ENCODE results near the gene PLA2G4D. TPM values are rescaled to one million over a fixed set of nuclear protein-coding genes. Genes with fewer than 3 reads are reported as not detected.

PLA2G4D gene
- total RNA-seq, 2 experiments from 2014 or later = not detected

GRCh38 chr15:42066764-42067415, 27.5 kb downstream of the PLA2G4D start:
- CTCF ChIA-PET = interaction anchor here (0.8 to 1.7 kb wide), 4 partner anchors 18 to 72 kb away, joined by 3 to 4 read pairs (median 4); no protein-coding TSS in a partner anchor
- no peaks in the 10 kb centered on the region for H3K36me3 Mint-ChIP-seq (ENCODE audit: low read depth)
- no peak for DNase-seq
- no peak overlapping the region for H3K4me3 Mint-ChIP-seq
- peaks cover 2% of the 10 kb centered on the region for H3K9me3 Mint-ChIP-seq
- H3K27ac Mint-ChIP-seq = no peak overlapping the region
- peaks cover 9% of the 10 kb centered on the region for H3K27me3 Mint-ChIP-seq (ENCODE audit: low read depth)
- intact Hi-C loops (cut with micrococcal nuclease) = loop anchor here (1.0 kb wide), 2 partner anchors 67 to 403 kb away; no protein-coding TSS in a partner anchor
- H3K4me1 Mint-ChIP-seq (ENCODE audit: low read depth) = no peaks in the 10 kb centered on the region

DNA sequence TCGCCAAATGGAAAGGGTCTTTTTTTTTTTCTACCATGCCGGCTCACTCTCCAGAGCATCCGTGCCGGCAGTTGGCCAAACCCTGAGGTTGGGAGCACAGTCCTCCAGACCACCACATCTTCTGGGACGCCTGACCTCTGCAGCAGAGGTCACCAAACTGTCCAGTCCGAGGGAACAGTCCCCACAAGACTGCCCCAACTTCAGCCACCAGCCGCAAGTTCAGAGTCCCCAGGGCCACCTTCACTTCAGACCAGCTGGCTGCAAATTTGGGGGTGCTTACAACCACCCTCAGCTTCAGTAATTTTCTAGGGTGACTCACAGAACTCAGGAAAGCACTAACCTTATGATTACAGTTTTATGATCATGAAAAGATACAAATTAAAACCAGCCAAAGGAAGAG, 28.9 kb downstream of the PLA2G4D start:
- H3K36me3 Mint-ChIP-seq (ENCODE audit: low read depth) = no peaks in the 10 kb centered on the region
- peaks cover 2% of the 10 kb centered on the region for H3K9me3 Mint-ChIP-seq
- peaks cover 9% of the 10 kb centered on the region for H3K27me3 Mint-ChIP-seq (ENCODE audit: low read depth)
- DNase-seq = no peak
- no peak overlapping the region for H3K4me3 Mint-ChIP-seq
- intact Hi-C loops (cut with micrococcal nuclease) = no loop called here
- no peak overlapping the region for H3K27ac Mint-ChIP-seq
- H3K4me1 Mint-ChIP-seq (ENCODE audit: low read depth) = no peaks in the 10 kb centered on the region
- CTCF ChIA-PET = interaction anchor here (0.7 to 3.8 kb wide), 7 partner anchors 21 to 160 kb away, joined by 3 to 33 read pairs (median 4); no protein-coding TSS in a partner anchor

GRCh38 chr15:42065033-42065432, 29.3 kb downstream of the PLA2G4D start:
- CTCF ChIA-PET = interaction anchor here (0.6 to 3.8 kb wide), 7 partner anchors 11 to 1005 kb away, joined by 3 to 33 read pairs (median 3); no protein-coding TSS in a partner anchor
- no peaks in the 10 kb centered on the region for H3K4me1 Mint-ChIP-seq (ENCODE audit: low read depth)
- no peak overlapping the region for H3K4me3 Mint-ChIP-seq
- H3K9me3 Mint-ChIP-seq = peaks cover 2% of the 10 kb centered on the region
- intact Hi-C loops (cut with micrococcal nuclease) = no loop called here
- H3K27me3 Mint-ChIP-seq (ENCODE audit: low read depth) = peaks cover 9% of the 10 kb centered on the region
- H3K27ac Mint-ChIP-seq = no peak overlapping the region
- no peaks in the 10 kb centered on the region for H3K36me3 Mint-ChIP-seq (ENCODE audit: low read depth)
- no peak for DNase-seq

DNA sequence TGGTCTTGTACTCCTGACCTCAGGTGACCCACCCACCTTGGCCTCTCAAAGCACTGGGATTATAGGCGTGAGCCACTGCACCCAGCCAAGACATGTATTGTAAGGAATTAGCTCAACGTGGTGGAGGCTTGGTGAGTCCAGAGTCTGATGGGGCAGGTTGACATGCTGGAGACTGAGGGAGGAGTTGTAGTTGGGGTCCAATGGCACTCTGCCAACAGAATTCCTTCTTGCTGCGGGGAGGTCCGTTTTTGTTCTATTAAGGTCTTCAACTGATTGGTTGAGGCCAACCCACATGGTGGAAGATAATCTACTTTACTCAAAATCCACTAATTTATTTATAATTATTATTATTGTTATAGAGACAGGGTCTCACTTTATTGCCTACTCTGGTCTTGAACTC, 30.1 kb downstream of the PLA2G4D start:
- H3K4me3 Mint-ChIP-seq = no peak overlapping the region
- peaks cover 9% of the 10 kb centered on the region for H3K27me3 Mint-ChIP-seq (ENCODE audit: low read depth)
- H3K9me3 Mint-ChIP-seq = peaks cover 2% of the 10 kb centered on the region
- DNase-seq = no peak
- no peaks in the 10 kb centered on the region for H3K4me1 Mint-ChIP-seq (ENCODE audit: low read depth)
- H3K27ac Mint-ChIP-seq = no peak overlapping the region
- H3K36me3 Mint-ChIP-seq (ENCODE audit: low read depth) = no peaks in the 10 kb centered on the region
- CTCF ChIA-PET = interaction anchor here (0.7 to 3.8 kb wide), 6 partner anchors 10 to 75 kb away, joined by 3 to 33 read pairs (median 3); no protein-coding TSS in a partner anchor
- intact Hi-C loops (cut with micrococcal nuclease) = no loop called here

GRCh38 chr15:42063122-42063848, 31.1 kb downstream of the PLA2G4D start:
- intact Hi-C loops (cut with micrococcal nuclease) = no loop called here
- peaks cover 2% of the 10 kb centered on the region for H3K9me3 Mint-ChIP-seq
- no peaks in the 10 kb centered on the region for H3K36me3 Mint-ChIP-seq (ENCODE audit: low read depth)
- H3K4me1 Mint-ChIP-seq (ENCODE audit: low read depth) = no peaks in the 10 kb centered on the region
- CTCF ChIA-PET = interaction anchor here (1.0 to 3.8 kb wide), 8 partner anchors 9 to 290 kb away, joined by 3 to 33 read pairs (median 3); no protein-coding TSS in a partner anchor
- no peak overlapping the region for H3K4me3 Mint-ChIP-seq
- no peak overlapping the region for H3K27ac Mint-ChIP-seq
- peaks cover 9% of the 10 kb centered on the region for H3K27me3 Mint-ChIP-seq (ENCODE audit: low read depth)
- DNase-seq = no peak

GRCh38 chr15:42062284-42062806, 32.0 kb downstream of the PLA2G4D start:
- Mint-ChIP-seq H3K9me3 (no peaks in the 10 kb centered on the region), H3K4me1 (ENCODE audit: low read depth) (peaks cover 5% of the 10 kb centered on the region), H3K27me3 (ENCODE audit: low read depth) (peaks cover 17% of the 10 kb centered on the region), H3K4me3 (no peak overlapping the region), H3K27ac (no peak overlapping the region), H3K36me3 (ENCODE audit: low read depth) (no peaks in the 10 kb centered on the region)
- DNase-seq = no peak
- CTCF ChIA-PET = interaction anchor here (1.1 to 3.8 kb wide), 5 partner anchors 12 to 289 kb away, joined by 3 to 33 read pairs (median 6); no protein-coding TSS in a partner anchor
- intact Hi-C loops (cut with micrococcal nuclease) = no loop called here

DNA sequence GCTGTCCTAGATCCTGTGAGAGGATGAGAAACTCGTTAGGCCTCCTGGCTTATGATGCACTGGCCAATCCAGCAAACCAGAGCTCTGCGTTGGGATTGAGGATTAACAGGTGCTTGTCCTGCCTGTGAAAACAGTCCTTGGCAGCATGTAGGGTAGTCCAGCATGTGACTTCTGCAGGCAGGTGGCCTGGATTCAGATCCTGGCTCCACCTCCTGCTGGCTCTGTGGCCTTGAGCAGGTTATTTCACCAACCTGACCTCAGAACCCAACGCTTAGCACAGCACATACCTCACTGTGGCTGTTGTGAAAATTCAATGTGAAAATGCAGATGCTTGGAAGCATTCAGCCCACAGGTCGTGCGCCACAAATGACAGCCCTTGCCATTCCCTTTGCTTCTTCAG, 33.6 kb downstream of the PLA2G4D start:
- H3K9me3 Mint-ChIP-seq = no peaks in the 10 kb centered on the region
- H3K27ac Mint-ChIP-seq = no peak overlapping the region
- CTCF ChIA-PET = interaction anchor here (0.6 to 3.8 kb wide), 9 partner anchors 11 to 1113 kb away, joined by 3 to 25 read pairs (median 5); no protein-coding TSS in a partner anchor
- no peaks in the 10 kb centered on the region for H3K36me3 Mint-ChIP-seq (ENCODE audit: low read depth)
- no peak overlapping the region for H3K4me3 Mint-ChIP-seq
- intact Hi-C loops (cut with micrococcal nuclease) = no loop called here
- H3K27me3 Mint-ChIP-seq (ENCODE audit: low read depth) = peaks cover 21% of the 10 kb centered on the region
- no peak for DNase-seq
- peaks cover 13% of the 10 kb centered on the region for H3K4me1 Mint-ChIP-seq (ENCODE audit: low read depth)

- no peak overlapping the region for H3K4me3 Mint-ChIP-seq
- H3K36me3 Mint-ChIP-seq (ENCODE audit: low read depth) = no peaks in the 10 kb centered on the region
- peaks cover 22% of the 10 kb centered on the region for H3K27me3 Mint-ChIP-seq (ENCODE audit: low read depth)
- H3K27ac Mint-ChIP-seq = no peak overlapping the region
- CTCF ChIA-PET = interaction anchor here (1.0 to 3.8 kb wide), 8 partner anchors 11 to 77 kb away, joined by 3 to 25 read pairs (median 4); no protein-coding TSS in a partner anchor
- intact Hi-C loops (cut with micrococcal nuclease) = no loop called here
- DNase-seq = no peak
- peaks cover 13% of the 10 kb centered on the region for H3K4me1 Mint-ChIP-seq (ENCODE audit: low read depth)
- no peaks in the 10 kb centered on the region for H3K9me3 Mint-ChIP-seq
Measured at GRCh38 chr15:42060477-42060763, 33.9 kb downstream of the PLA2G4D start.

- Mint-ChIP-seq H3K9me3 (no peaks in the 10 kb centered on the region), H3K4me1 (ENCODE audit: low read depth) (peaks cover 13% of the 10 kb centered on the region), H3K4me3 (no peak overlapping the region), H3K36me3 (ENCODE audit: low read depth) (no peaks in the 10 kb centered on the region), H3K27me3 (ENCODE audit: low read depth) (peaks cover 22% of the 10 kb centered on the region), H3K27ac (no peak overlapping the region)
- CTCF ChIA-PET = interaction anchor here (1.0 to 3.8 kb wide), 7 partner anchors 12 to 78 kb away, joined by 3 to 25 read pairs (median 4); no protein-coding TSS in a partner anchor
- intact Hi-C loops (cut with micrococcal nuclease) = loop anchor here (1.0 kb wide), 2 partner anchors 288 to 502 kb away; no protein-coding TSS in a partner anchor
- peak; percentile 87 for DNase-seq
Measured at GRCh38 chr15:42059661-42060476, 34.5 kb downstream of the PLA2G4D start.

DNA sequence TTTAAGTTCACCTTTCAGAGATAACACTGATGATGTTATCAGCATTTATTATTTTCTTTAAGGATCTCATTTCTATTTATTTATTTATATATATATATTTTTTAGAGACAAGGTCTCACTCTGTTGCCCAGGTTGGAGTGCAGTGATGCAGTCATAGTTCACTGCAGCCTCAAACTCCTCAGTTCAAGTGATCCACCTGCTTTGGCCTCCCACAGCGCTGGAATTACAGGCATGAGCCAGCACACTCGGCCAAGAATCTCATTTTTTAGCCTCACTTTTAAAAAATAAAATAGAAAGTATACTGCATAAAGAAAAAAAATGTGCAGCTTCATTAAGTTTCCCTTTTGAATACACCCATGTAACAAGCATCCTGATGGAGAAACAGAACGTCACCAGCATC, 35.6 kb downstream of the PLA2G4D start:
- peaks cover 13% of the 10 kb centered on the region for H3K4me1 Mint-ChIP-seq (ENCODE audit: low read depth)
- no peak overlapping the region for H3K27ac Mint-ChIP-seq
- no peak for DNase-seq
- no peak overlapping the region for H3K4me3 Mint-ChIP-seq
- H3K9me3 Mint-ChIP-seq = no peaks in the 10 kb centered on the region
- intact Hi-C loops (cut with micrococcal nuclease) = loop anchor here (1.0 kb wide), 2 partner anchors 286 to 500 kb away; no protein-coding TSS in a partner anchor
- no peaks in the 10 kb centered on the region for H3K36me3 Mint-ChIP-seq (ENCODE audit: low read depth)
- CTCF ChIA-PET = interaction anchor here (1.5 to 3.8 kb wide), 2 partner anchors 69 to 72 kb away, joined by 4 to 25 read pairs; no protein-coding TSS in a partner anchor
- peaks cover 20% of the 10 kb centered on the region for H3K27me3 Mint-ChIP-seq (ENCODE audit: low read depth)

DNA sequence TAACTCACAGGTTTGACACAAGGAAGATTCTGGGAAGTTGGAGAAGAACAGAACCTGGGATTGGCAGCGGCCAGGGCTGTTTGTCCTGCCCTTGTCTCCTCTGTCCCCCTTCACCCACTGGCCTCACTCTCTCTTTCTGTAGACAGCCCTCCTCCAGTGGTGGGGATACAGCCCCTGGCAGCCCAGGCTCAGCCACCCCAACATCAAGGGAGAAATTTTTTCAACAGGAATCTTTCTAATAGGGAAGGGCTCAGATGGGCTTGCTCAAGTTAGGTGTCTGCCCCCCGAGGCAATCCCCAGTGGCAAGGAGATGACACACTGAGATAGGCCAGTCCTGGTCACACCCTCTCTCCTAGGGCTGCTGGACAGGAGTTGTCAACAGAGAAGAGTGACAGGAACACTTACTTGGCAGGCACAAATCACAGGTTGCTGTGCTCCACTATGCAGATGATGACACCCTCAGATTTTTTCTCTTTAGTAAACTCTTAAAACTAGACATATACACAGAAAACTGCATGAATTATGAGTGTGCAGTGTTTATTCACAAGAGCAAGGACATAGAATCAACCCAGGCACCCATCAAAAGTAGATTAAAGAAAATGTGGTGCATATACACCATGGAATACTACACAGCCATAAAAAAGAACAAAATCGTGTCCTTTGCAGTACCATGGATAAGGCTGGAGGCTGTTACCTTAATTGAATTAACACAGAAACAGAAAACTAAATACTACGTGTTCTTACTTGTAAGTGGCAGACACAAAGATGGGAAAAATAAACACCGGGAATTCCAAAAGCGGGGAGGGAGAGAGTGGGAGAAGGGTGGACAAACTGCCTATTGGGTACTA, 36.3 kb downstream of the PLA2G4D start:
- no peak overlapping the region for H3K4me3 Mint-ChIP-seq
- CTCF ChIA-PET = interaction anchor here (0.5 to 6.6 kb wide), 15 partner anchors 11 to 284 kb away, joined by 3 to 94 read pairs (median 3); partner anchors contain the start of genes EHD4 and MAPKBP1

More for the DNA sequence above, 36.3 kb downstream of the PLA2G4D start:
- H3K36me3 Mint-ChIP-seq (ENCODE audit: low read depth) = no peaks in the 10 kb centered on the region
- H3K4me1 Mint-ChIP-seq (ENCODE audit: low read depth) = peaks cover 13% of the 10 kb centered on the region
- intact Hi-C loops (cut with micrococcal nuclease) = loop anchor here (1.0 kb wide), 1 partner anchor 69 kb away; no protein-coding TSS in a partner anchor
- no peaks in the 10 kb centered on the region for H3K9me3 Mint-ChIP-seq
- H3K27ac Mint-ChIP-seq = no peak overlapping the region
- DNase-seq = no peak
- peaks cover 20% of the 10 kb centered on the region for H3K27me3 Mint-ChIP-seq (ENCODE audit: low read depth)

Data from activated naive CD4-positive, alpha-beta T cell treated with anti-CD3 and anti-CD28 coated beads for 36 hours (primary cell).